Neuronal stem cell (in vitro differentiated cells): ENCODE measurements around the gene SLC6A17.

Experiments
- DNase-seq: peaks from one replicate; pipeline ENCODE4 v3.0.0-alpha.2; 2013; ENCODE audit warnings: low spot score
- H2AFZ ChIP-seq: one replicate; pipeline ENCODE4 v1.6.1; 2013; ENCODE audit warnings: mild to moderate bottlenecking, low read length, inconsistent platforms
- H2AK5ac ChIP-seq: 2 replicates; pipeline ENCODE4 v1.6.1; 2013; ENCODE audit warnings: low read depth, mild to moderate bottlenecking, inconsistent platforms, low read length, moderate library complexity, mixed read lengths
- H2BK120ac ChIP-seq: 2 replicates; pipeline ENCODE4 v1.6.1; 2013; ENCODE audit warnings: low read depth, mild to moderate bottlenecking, inconsistent platforms, low read length, moderate library complexity, mixed read lengths
- H2BK12ac ChIP-seq: one replicate; pipeline ENCODE4 v1.6.1; 2013; ENCODE audit warnings: low read length, inconsistent platforms
- H2BK15ac ChIP-seq: 2 replicates; pipeline ENCODE4 v1.6.1; 2013; ENCODE audit warnings: mild to moderate bottlenecking, low read length, inconsistent platforms, mixed read lengths
- H2BK5ac ChIP-seq: one replicate; pipeline ENCODE4 v1.6.1; 2013; ENCODE audit warnings: inconsistent platforms, mild to moderate bottlenecking, low read length, moderate library complexity
- H3K14ac ChIP-seq: one replicate; pipeline ENCODE4 v1.6.1; 2013; ENCODE audit warnings: low read length, inconsistent platforms
- H3K18ac ChIP-seq: 2 replicates; pipeline ENCODE4 v1.6.1; 2013; ENCODE audit warnings: low read length, inconsistent platforms
- H3K23ac ChIP-seq: 2 replicates; pipeline ENCODE4 v1.6.1; 2013; ENCODE audit warnings: low read depth, mild to moderate bottlenecking, mixed read lengths, low read length, inconsistent platforms; ENCODE audit not compliant: poor library complexity
- H3K27ac ChIP-seq: replicated peaks from 3 replicates; pipeline ENCODE4 v1.5.1; 2013; ENCODE audit warnings: low read length, inconsistent platforms
- H3K27me3 ChIP-seq, 3 experiments: 2 replicates each; pipeline ENCODE4 v1.6.1; 2013; ENCODE audit warnings: low read length in 3 of 3, mild to moderate bottlenecking in 2 of 3, inconsistent platforms in 1 of 3, low read depth in 1 of 3, mixed read lengths in 1 of 3, moderate library complexity in 1 of 3; ENCODE audit not compliant: control insufficient read depth in 3 of 3, insufficient read depth in 3 of 3
- H3K36me3 ChIP-seq, 2 donors: replicated peaks in 1 of 2; 2 replicates each; pipeline ENCODE4 v1.6.1; 2013; ENCODE audit warnings: low read length in 2 of 2; ENCODE audit not compliant: control insufficient read depth in 2 of 2, insufficient read depth in 2 of 2
- H3K4ac ChIP-seq: 2 replicates; pipeline ENCODE4 v1.6.1; 2013; ENCODE audit warnings: inconsistent platforms, mild to moderate bottlenecking, low read length, moderate library complexity
- H3K4me1 ChIP-seq, 2 donors: 1 replicate in 1 of 2; 2 replicates in 1 of 2; pipeline ENCODE4 v1.6.1; 2013; ENCODE audit warnings: low read length in 2 of 2, low read depth in 1 of 2; ENCODE audit not compliant: control insufficient read depth in 2 of 2, insufficient read depth in 1 of 2
- H3K4me2 ChIP-seq: one replicate; pipeline ENCODE4 v1.6.1; 2013; ENCODE audit warnings: mild to moderate bottlenecking, low read length, inconsistent platforms; ENCODE audit not compliant: insufficient read depth, poor library complexity, severe bottlenecking
- H3K4me3 ChIP-seq, 2 donors: 2 replicates each; pipeline ENCODE4 v1.5.1; 2013; ENCODE audit warnings: low read length in 2 of 2, mild to moderate bottlenecking in 2 of 2, inconsistent platforms in 1 of 2, moderate library complexity in 1 of 2
- H3K79me1 ChIP-seq: one replicate; pipeline ENCODE4 v1.6.1; 2013; ENCODE audit warnings: low read depth, mild to moderate bottlenecking, inconsistent platforms, low read length, moderate library complexity
- H3K9ac ChIP-seq: one replicate; pipeline ENCODE4 v1.6.1; 2013; ENCODE audit warnings: mild to moderate bottlenecking, low read depth, low read length, inconsistent platforms; ENCODE audit not compliant: poor library complexity
- H3K9me3 ChIP-seq, 2 donors: replicated peaks in 1 of 2; 2 replicates each; pipeline versions ENCODE3 to v1.6.1; 2013; ENCODE audit warnings: low read length in 2 of 2, mild to moderate bottlenecking in 2 of 2, inconsistent platforms in 1 of 2, low read depth in 1 of 2, mixed read lengths in 1 of 2, moderate library complexity in 1 of 2; ENCODE audit not compliant: control insufficient read depth in 2 of 2, insufficient read depth in 1 of 2
- H4K8ac ChIP-seq: one replicate; pipeline ENCODE4 v1.6.1; 2013; ENCODE audit warnings: low read depth, mild to moderate bottlenecking, inconsistent platforms, low read length, moderate library complexity
- H4K91ac ChIP-seq: one replicate; pipeline ENCODE4 v1.6.1; 2013; ENCODE audit warnings: low read length, low read depth, mild to moderate bottlenecking, inconsistent platforms; ENCODE audit not compliant: poor library complexity
- WGBS, 2 donors: extraction: QIAGEN DNeasy Blood & Tissue Kit; methylation state at CpG; one replicate each; pipeline ENCODE4 v1.1.7; 2013; ENCODE audit warnings: missing lambda C conversion rate in 2 of 2, mixed read lengths in 1 of 2; ENCODE audit not compliant: insufficient read length in 2 of 2, insufficient replicate concordance in 1 of 2; ENCODE audit errors: extremely low coverage in 2 of 2; 5-methylcytosine and 5-hydroxymethylcytosine counted together

SLC6A17 gene

GRCh38 chr1:110176299-110176956 lies 26.1 kb downstream of the SLC6A17 start:
- Histone ChIP-seq H3K9ac (no peak overlapping the region), H3K18ac (peak overlapping the region; percentile 55), H3K14ac (no peak overlapping the region), H3K23ac (peak overlapping the region; percentile 6), H2BK120ac (peak overlapping the region; percentile 61), H4K8ac (no peak overlapping the region), H3K36me3 (no peaks in the 10 kb centered on the region), H2AFZ (no peak overlapping the region), H3K27me3 (peaks cover 0 to 43% (median 0%) of the 10 kb centered on the region in 3 experiments), H3K4me2 (no peak overlapping the region), H3K9me3 (no peaks in the 10 kb centered on the region), H2BK12ac (no peak overlapping the region), H3K4ac (no peak overlapping the region), H2BK15ac (no peak overlapping the region), H3K4me3 (no peak overlapping the region), H3K79me1 (no peaks in the 10 kb centered on the region), H3K4me1 (peaks cover 0 to 1% of the 10 kb centered on the region in 2 donors), H2BK5ac (no peak overlapping the region), H2AK5ac (no peak overlapping the region), H3K27ac (no peak overlapping the region), H4K91ac (no peak overlapping the region)
- no CpG with 5 or more reads among the region's 9 CpGs for WGBS, 2 donors
- no peak for DNase-seq

DNA sequence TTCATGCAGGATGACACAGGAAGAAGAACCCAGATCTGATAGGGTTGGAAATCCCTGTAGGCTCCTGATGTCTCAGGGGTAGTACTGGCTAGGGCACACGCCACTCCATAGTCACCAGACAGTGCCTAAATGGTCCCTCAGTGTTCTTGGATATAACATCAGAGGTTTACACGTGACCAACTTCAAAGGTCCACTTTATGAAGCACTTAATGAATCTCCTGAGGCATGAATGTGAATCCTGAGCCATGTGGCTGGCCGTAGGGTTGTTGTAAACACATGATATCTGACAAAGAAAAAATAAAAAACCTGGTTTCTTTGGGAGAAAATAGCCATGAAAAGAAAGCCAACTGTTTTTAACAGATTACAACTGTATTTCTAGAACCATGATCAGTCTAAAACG lies 27.5 kb downstream of the SLC6A17 start:
- H3K4me1 ChIP-seq = peaks cover 0 to 1% of the 10 kb centered on the region in 2 donors
- H3K36me3 ChIP-seq = no peaks in the 10 kb centered on the region
- no peak overlapping the region for H3K4ac ChIP-seq
- H3K4me2 ChIP-seq = no peak overlapping the region
- no peak overlapping the region for H3K14ac ChIP-seq
- H3K4me3 ChIP-seq = no peak overlapping the region
- H3K23ac ChIP-seq = no peak overlapping the region
- H4K8ac ChIP-seq = no peak overlapping the region
- no peak overlapping the region for H2BK120ac ChIP-seq
- no peaks in the 10 kb centered on the region for H3K79me1 ChIP-seq
- H2BK5ac ChIP-seq = no peak overlapping the region
- H2AFZ ChIP-seq = no peak overlapping the region
- H3K9ac ChIP-seq = no peak overlapping the region
- no peak overlapping the region for H2BK15ac ChIP-seq
- no peak for DNase-seq
- H2BK12ac ChIP-seq = no peak overlapping the region
- H2AK5ac ChIP-seq = no peak overlapping the region
- no CpG with 5 or more reads among the region's 4 CpGs for WGBS, 2 donors
- peaks cover 0 to 35% (median 0%) of the 10 kb centered on the region in 3 experiments for H3K27me3 ChIP-seq
- H3K27ac ChIP-seq = no peak overlapping the region
- no peak overlapping the region for H3K18ac ChIP-seq
- no peaks in the 10 kb centered on the region for H3K9me3 ChIP-seq
- H4K91ac ChIP-seq = no peak overlapping the region

- no peaks in the 10 kb centered on the region for H3K79me1 ChIP-seq
- no peak overlapping the region for H3K27ac ChIP-seq
- H3K14ac ChIP-seq = no peak overlapping the region
- H3K36me3 ChIP-seq = no peaks in the 10 kb centered on the region
- no peaks in the 10 kb centered on the region for H3K9me3 ChIP-seq
- no peak for DNase-seq
- H4K8ac ChIP-seq = no peak overlapping the region
- no CpG with 5 or more reads among the region's 12 CpGs for WGBS, 2 donors
- no peak overlapping the region for H2BK15ac ChIP-seq
- no peak overlapping the region for H2BK5ac ChIP-seq
- no peak overlapping the region for H2AK5ac ChIP-seq
- H2BK12ac ChIP-seq = no peak overlapping the region
- no peak overlapping the region for H3K4me3 ChIP-seq
- H3K4me1 ChIP-seq = no peaks in the 10 kb centered on the region
- no peak overlapping the region for H2AFZ ChIP-seq
- H3K23ac ChIP-seq = peak overlapping the region; percentile 8
- no peak overlapping the region for H3K4ac ChIP-seq
- H3K9ac ChIP-seq = no peak overlapping the region
- no peak overlapping the region for H3K18ac ChIP-seq
- no peak overlapping the region for H4K91ac ChIP-seq
- peaks cover 0 to 48% (median 0%) of the 10 kb centered on the region in 3 experiments for H3K27me3 ChIP-seq
- H2BK120ac ChIP-seq = no peak overlapping the region
- H3K4me2 ChIP-seq = no peak overlapping the region
Observed at GRCh38 chr1:110183642-110184167, 33.4 kb downstream of the SLC6A17 start.

DNA sequence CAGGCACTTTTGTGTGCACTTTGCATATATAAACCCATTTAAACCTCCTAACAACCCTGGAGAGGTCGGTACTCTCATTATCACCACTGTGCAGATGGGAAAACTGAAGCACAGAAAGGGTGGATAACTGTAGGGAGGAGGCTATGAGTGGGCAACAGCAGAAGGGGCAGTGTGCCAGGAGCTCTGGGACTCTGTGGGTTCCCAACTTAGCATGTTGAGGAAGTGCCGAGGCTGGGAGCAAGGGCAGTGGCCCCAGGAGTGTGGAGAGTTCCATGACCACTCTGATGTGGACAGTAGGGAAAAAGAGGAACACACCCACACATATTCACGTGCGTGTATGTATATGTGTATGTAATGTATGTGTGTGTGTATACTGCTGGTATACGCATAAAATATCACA lies 34.2 kb downstream of the SLC6A17 start:
- Histone ChIP-seq H3K4me1 (no peaks in the 10 kb centered on the region), H3K79me1 (no peaks in the 10 kb centered on the region), H3K9me3 (no peaks in the 10 kb centered on the region), H2BK15ac (no peak overlapping the region), H2BK5ac (no peak overlapping the region), H3K9ac (no peak overlapping the region), H3K4me2 (no peak overlapping the region), H3K27me3 (peaks cover 0 to 56% (median 0%) of the 10 kb centered on the region in 3 experiments), H3K4me3 (no peak overlapping the region), H2BK120ac (no peak overlapping the region), H2BK12ac (no peak overlapping the region), H3K36me3 (no peaks in the 10 kb centered on the region), H4K8ac (no peak overlapping the region), H4K91ac (no peak overlapping the region), H3K23ac (no peak overlapping the region), H2AFZ (no peak overlapping the region), H3K18ac (no peak overlapping the region), H3K27ac (no peak overlapping the region), H3K14ac (no peak overlapping the region), H2AK5ac (no peak overlapping the region), H3K4ac (no peak overlapping the region)
- no peak for DNase-seq
- WGBS, 2 donors = no CpG with 5 or more reads among the region's 5 CpGs
